ENCODE measurements around the gene WFDC5.

- TF ChIP-seq CTCF (IDR thresholded peaks at IDR 0.05), result no peak
- TF ChIP-seq EZH2phosphoT487 (IDR thresholded peaks at IDR 0.05), result no peak
- TF ChIP-seq EZH2 (IDR thresholded peaks at IDR 0.05), result no peak
Observed at GRCh38 chr20:45061244-45061643, 53.7 kb downstream of the WFDC5 start.
